Lung (tissue), 12 donors: ENCODE measurements around the gene PKMYT1. TPM values are rescaled to one million over a fixed set of nuclear protein-coding genes. Genes with fewer than 3 reads are reported as not detected.
A peak's percentile ranks its signal among the peaks of the same experiment; 100 is the strongest.

Experiments
- ATAC-seq: fragments of 200-7000 bp; cut with Tn5 transposase; one replicate; pipeline ENCODE4 v1.9.1; 2020; ENCODE audit warnings: moderate number of reproducible peaks; ENCODE audit not compliant: insufficient read depth, low FRiP score
- DNase-seq, 3 donors: peaks; one replicate each; pipeline ENCODE4 v3.0.0-alpha.2; 2013 to 2017
- H3K27ac ChIP-seq, 2 donors: one replicate each; pipeline ENCODE4 v1.5.1; 2013; ENCODE audit warnings: mild to moderate bottlenecking in 2 of 2, moderate library complexity in 2 of 2, control low read depth in 1 of 2, inconsistent platforms in 1 of 2, low read depth in 1 of 2, low read length in 1 of 2
- H3K27me3 ChIP-seq, 3 donors: one replicate each; pipeline ENCODE4 v1.5.1; 2013; ENCODE audit warnings: low read length in 2 of 3; ENCODE audit not compliant: control insufficient read depth in 3 of 3, insufficient read depth in 3 of 3
- H3K36me3 ChIP-seq, 4 donors: one replicate each; pipeline ENCODE4 v1.5.1; 2013; ENCODE audit warnings: low read length in 4 of 4, mild to moderate bottlenecking in 1 of 4, moderate library complexity in 1 of 4; ENCODE audit not compliant: control insufficient read depth in 4 of 4, insufficient read depth in 4 of 4
- H3K4me1 ChIP-seq, 5 donors: one replicate each; pipeline ENCODE4 v1.5.1; 2013; ENCODE audit warnings: low read length in 5 of 5, mild to moderate bottlenecking in 2 of 5, moderate library complexity in 1 of 5; ENCODE audit not compliant: control insufficient read depth in 5 of 5, insufficient read depth in 5 of 5
- H3K4me3 ChIP-seq: one replicate; pipeline ENCODE4 v1.5.1; 2013; ENCODE audit warnings: mild to moderate bottlenecking, control low read depth, moderate library complexity
- H3K9ac ChIP-seq, 2 donors: one replicate each; pipeline ENCODE4 v1.5.1; 2013; ENCODE audit warnings: low read length in 2 of 2, control low read depth in 1 of 2; ENCODE audit not compliant: insufficient read depth in 1 of 2
- H3K9me3 ChIP-seq, 4 donors: one replicate each; pipeline ENCODE4 v1.5.1; 2013; ENCODE audit warnings: low read length in 3 of 4, mild to moderate bottlenecking in 1 of 4, moderate library complexity in 1 of 4; ENCODE audit not compliant: control insufficient read depth in 4 of 4, insufficient read depth in 3 of 4
- CTCF ChIP-seq: IDR thresholded peaks from 2 replicates; pipeline ENCODE4 v1.5.1; 2012; ENCODE audit warnings: mild to moderate bottlenecking; ENCODE audit errors: control extremely low read depth, extremely low read depth
- WGBS, 2 donors: extraction: QIAGEN DNeasy Blood & Tissue Kit; methylation state at CpG; one replicate each; pipeline ENCODE4 v1.1.7; 2013; 5-methylcytosine and 5-hydroxymethylcytosine counted together
- polyA plus RNA-seq, 2 donors: library from polyadenylated mRNA; stranded (reverse); fragments of 200-250 nt; gene quantifications; one replicate each; pipeline ENCODE4 v1.2.1, GENCODE V29; 2013
- total RNA-seq, 2 donors: library from RNA; depleted of rRNA in 1 of 2; stranded (reverse); fragments of >200 nt in 1 of 2; gene quantifications; one replicate each; pipeline ENCODE4 v1.2.1, GENCODE V29; 2014 to 2021
- donor health status: control.
- donor health status: control.
- donor health status: Bipolar disorder and iron deficiency.
- donor health status: healthy.
- donor health status: DM: yes; HTN: yes; CAD: no.

Gene PKMYT1
- total and polyA plus RNA-seq, 4 donors, result 2.9 to 9.4 (median 5.2) TPM

GRCh38 chr16:3021449-3022207, 41.4 kb upstream of the PKMYT1 start:
- DNase-seq, result peak; percentile 59 to 67 (median 63)
- no peaks in the 10 kb centered on the region for H3K9me3 ChIP-seq
- TF ChIP-seq CTCF, result no peak
- WGBS, 2 donors, result 17 to 19% methylated on average over 22 to 25 of the region's 25 CpGs
- H3K9ac ChIP-seq, result peak overlapping the region in 1 of 2 donors; percentile 55
- H3K27me3 ChIP-seq, result peaks cover 0 to 10% (median 9%) of the 10 kb centered on the region in 3 donors
- peak overlapping the region; percentile 96 for H3K27ac ChIP-seq
- peak; percentile 45 for ATAC-seq
- peak overlapping the region; percentile 75 for H3K4me3 ChIP-seq
- H3K4me1 ChIP-seq, result peaks cover 0 to 39% (median 26%) of the 10 kb centered on the region in 5 donors
- peaks cover 0 to 13% (median 6%) of the 10 kb centered on the region in 4 donors for H3K36me3 ChIP-seq

GRCh38 chr16:3020604-3021448, 40.6 kb upstream of the PKMYT1 start:
- Histone ChIP-seq H3K36me3 (peaks cover 0 to 5% (median 2%) of the 10 kb centered on the region in 4 donors), H3K9ac (peak overlapping the region; percentile 42 to 55), H3K4me3 (peak overlapping the region; percentile 75), H3K9me3 (no peaks in the 10 kb centered on the region), H3K27me3 (peaks cover 0 to 13% (median 9%) of the 10 kb centered on the region in 3 donors), H3K27ac (peak overlapping the region; percentile 96 to 99), H3K4me1 (peaks cover 0 to 39% (median 26%) of the 10 kb centered on the region in 5 donors)
- peak; percentile 52 to 77 (median 61) for DNase-seq
- 0 to 1% methylated on average over 43 to 57 of the region's 57 CpGs for WGBS, 2 donors
- peak; percentile 46 for ATAC-seq
- no peak for TF ChIP-seq CTCF

- peaks cover 0 to 3% (median 0%) of the 10 kb centered on the region in 4 donors for H3K36me3 ChIP-seq
- peaks cover 0 to 13% (median 9%) of the 10 kb centered on the region in 3 donors for H3K27me3 ChIP-seq
- H3K9me3 ChIP-seq, result no peaks in the 10 kb centered on the region
- whole genome bisulfite sequencing, 2 donors, result 0% methylated on average over 45 to 49 of the region's 49 CpGs
- H3K9ac ChIP-seq, result peak within 1 kb of the TSS; percentile 42 to 55
- no peak for TF ChIP-seq CTCF
- DNase-seq, result peak; percentile 74 to 84 (median 81)
- peak within 1 kb of the TSS; percentile 96 to 99 for H3K27ac ChIP-seq
- peak within 1 kb of the TSS; percentile 75 for H3K4me3 ChIP-seq
- peak; percentile 48 for ATAC-seq
- peaks cover 0 to 40% (median 26%) of the 10 kb centered on the region in 5 donors for H3K4me1 ChIP-seq
Observed at GRCh38 chr16:3020247-3020603, 40.0 kb upstream of the PKMYT1 start, which contains the start of gene TNFRSF12A. TSS of gene TNFRSF12A (plus strand) at chr16:3020368. CDS start at chr16:3020398, 30 bp downstream.
